ENCODE results near the gene MGAM2.

Gene MGAM2

DNA sequence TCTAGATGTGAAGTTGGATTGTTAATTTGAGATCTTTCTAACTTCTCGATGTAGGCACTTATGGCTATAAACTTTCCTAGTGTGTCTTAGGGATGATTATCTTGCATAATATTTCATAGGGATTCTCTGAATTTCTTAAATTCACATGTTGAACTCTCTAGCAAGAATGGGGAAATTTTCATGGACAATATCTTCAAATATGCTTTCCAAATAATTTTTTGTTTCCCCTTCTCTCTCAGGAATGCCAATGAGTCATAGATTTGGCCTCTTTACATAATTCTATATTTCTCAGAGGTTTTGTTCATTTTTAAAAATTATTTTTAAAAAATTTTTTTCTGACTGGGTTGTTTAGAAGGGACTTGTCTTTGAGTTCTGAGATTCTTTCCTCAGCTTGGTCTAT is 68.9 kb downstream of the MGAM2 start:
- no peak for DNase-seq

DNA sequence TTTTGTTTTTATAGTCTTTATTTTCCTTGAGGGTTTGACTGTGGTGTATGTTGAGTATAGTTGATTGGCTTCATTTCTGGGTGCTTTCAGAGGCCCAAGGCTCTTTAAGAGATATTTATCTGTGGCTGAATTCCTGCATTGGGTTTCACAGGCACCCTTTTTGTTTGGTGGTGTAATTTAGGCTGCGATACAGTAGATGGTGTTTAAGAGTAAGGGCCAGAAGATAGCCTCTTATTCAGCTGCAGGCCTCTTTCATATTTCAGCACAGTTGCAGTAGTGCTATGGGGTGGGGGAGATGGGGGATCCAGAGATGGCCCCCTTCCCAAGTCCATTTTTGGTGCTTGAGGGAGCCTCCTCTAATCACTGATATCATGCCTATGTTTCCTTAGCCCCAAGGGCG is 69.7 kb downstream of the MGAM2 start:
- DNase-seq, result no peak

DNA sequence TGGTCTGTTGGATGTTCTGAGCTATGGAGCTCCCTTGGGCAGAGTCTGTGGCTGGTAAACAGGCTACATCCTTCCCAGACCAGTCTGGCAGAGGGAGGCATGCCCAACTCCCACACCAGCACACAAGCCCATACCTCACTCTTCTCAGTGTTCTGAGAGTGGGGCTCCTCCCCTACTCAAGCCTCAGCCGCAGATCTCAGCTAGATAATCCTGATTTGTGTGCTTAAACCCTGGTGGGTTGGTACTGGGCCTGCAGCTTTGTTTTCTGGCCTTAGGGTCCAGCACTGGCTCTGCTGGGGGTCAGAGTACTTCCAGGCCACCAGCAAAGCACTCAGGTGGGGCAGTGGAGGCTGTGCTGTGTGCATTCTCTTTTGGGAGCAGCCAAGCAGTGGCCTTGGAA is 70.4 kb downstream of the MGAM2 start:
- no peak for DNase-seq

DNA sequence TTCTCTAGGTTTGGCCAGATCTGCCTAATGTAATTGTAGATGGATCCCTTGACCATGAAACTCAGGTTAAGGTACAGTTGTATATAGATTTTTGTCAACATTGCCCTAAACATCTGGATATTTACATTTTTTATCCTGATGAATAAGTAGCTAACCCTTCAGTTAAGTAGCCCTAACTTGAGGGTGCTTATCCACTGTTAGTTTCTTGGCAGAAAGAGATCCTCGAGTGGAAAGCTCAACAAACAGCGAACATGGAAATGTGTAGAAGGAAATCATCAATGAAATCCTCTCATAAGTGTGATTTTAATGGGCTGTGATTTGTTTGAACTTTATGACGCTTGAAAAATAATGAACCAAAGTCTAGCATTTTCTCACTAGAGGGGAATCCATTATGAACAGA is 73.6 kb downstream of the MGAM2 start:
- no peak for DNase-seq

DNA sequence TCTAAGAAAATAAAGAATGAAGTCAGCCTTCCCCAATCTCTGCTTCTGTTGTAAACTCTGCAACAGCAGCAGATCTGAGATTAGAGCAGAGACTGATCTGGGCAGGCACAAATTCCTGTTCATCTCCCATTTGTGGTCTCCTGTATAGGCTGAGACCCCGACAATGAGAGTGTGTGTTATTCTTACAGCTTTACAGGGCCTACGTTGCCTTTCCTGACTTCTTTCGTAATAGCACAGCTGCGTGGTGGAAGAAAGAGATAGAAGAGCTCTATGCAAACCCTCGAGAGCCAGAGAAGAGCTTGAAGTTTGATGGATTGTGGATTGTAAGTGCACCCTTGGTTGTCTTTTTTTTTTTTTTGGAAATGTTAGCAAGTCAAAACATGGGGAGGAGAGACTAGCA is 74.3 kb downstream of the MGAM2 start:
- DNase-seq, result no peak

DNA sequence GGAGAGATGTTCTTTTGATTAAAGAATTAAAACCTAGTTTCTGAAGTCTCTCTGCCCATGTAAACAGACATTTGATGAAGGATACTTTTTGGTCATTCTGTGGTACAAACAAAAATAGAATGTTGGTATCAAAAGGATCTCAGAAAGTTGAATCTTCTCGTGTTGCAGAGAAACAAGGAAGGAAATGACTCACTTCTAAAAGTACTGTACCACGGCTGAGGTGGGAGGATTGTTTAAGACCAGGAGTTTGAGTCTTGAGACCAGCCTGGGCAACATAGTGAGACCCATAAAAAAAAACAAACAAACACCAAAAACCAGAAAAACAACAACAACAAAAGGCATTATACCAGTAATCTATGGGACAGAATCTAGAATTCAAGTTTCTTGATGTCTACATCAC is 76.6 kb downstream of the MGAM2 start:
- no peak for DNase-seq

DNA sequence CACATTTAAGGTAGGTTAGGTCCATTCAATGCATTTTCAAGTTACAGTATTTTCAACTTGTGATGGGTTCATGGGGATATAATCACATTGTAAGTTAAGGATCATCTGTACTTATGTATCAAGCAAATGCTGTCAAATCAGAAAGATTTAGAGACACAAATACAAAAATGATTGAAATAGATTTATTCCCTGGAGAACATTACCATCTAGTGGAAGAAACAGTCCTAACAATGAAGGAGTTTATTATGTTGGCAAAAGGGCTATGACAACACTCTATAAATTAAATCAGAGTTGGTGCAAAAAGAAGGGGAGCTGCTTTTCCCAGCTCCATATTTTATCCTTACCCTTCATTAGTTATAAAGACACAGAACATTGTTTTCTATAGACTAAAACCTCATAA is 77.3 kb downstream of the MGAM2 start:
- DNase-seq, result no peak

DNA sequence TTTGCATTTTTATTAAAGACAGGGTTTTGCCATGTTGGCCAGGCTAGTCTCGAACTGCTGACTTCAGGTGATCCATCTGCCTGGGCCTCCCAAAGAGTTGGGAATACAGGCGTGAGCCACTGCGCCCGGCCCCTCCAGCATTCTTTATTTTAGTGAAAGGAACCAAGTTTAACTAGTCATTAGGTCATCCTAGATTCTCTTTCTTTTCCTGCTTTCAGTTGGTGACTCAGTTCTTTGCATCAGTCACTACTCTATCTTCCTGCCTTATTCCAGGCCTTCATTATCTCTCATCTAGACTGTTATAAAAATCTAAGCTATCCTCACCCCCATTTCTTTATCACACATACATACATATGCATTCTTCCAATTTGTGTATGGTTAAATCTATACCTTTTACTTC is 82.7 kb downstream of the MGAM2 start:
- DNase-seq, result no peak

DNA sequence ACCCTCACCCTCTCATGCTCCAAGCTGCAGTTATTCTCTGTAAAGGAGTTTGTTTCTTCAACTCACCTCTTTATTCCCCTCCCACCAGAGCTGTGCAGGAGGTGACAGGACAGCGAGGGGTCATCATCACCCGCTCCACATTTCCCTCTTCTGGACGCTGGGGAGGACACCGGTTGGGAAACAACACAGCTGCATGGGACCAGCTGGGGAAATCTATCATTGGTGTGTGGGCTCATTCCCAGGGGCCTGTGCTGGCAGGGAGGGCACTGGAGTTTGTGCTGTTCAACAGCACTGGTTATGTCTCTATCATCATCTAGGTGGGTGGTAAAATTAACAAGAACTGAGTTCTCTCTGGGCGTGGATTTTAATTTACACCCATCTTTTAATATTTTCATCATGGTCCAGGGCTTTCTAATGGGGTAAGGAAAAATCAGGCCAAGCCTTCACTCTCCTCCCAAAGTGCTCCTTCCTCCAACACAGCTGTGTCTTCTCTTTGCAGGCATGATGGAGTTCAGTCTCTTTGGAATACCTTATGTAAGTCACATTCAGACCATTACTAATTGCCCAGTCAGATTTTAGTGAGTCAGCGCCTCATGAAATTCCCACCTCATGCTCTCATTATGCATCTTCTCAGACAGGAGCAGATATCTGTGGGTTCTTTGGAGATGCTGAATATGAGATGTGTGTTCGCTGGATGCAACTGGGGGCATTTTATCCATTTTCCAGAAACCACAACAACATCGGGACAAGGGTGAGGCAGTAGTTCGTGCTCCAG is 84.7 kb downstream of the MGAM2 start:
- DNase-seq, result no peak

DNA sequence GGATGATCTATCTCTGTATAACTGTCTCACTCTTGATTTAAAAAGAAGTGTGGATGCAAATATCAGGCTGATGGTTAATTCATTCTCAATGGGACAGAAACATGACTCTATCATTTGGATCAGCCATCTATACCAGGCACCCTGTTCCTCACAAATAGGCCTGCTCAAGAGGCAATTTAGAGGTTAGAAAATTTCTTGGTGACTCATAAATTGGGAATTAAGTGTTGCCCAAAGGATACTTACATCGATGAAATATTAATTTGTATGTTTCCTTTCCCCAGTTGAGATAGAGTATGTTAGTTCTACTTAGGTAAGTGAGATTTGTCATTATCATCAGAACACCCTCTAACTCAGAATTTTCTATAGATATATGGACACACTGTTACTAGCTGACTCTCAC is 88.7 kb downstream of the MGAM2 start:
- DNase-seq, result no peak

DNA sequence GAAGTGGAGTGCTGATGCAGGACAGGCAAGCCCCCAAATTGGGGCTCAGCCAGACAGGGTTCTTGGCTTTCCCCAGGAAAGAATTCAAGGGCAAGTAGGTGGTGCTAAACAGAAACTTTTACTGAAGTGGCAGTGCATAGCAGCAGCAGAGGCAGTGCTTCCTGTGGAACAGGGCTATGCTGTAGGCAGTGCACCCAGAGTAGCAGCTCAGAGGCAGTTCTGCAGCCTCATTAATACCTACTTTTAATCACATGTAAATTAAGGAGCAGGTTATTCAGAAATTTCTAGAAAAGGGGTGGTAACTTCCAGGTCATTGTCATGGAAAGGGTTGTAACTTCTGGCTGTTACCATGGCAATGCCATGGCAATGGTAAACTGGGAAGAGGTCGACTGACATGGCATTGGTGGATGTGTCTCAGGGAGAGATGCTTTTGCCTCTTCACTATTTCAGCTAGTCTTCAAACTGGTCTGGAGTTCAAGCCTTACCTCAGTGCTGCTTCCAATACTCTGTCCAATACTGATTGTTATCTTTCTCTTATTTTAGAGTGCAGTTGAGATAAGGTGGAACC is 117.1 kb downstream of the MGAM2 start:
- DNase-seq, result no peak

DNA sequence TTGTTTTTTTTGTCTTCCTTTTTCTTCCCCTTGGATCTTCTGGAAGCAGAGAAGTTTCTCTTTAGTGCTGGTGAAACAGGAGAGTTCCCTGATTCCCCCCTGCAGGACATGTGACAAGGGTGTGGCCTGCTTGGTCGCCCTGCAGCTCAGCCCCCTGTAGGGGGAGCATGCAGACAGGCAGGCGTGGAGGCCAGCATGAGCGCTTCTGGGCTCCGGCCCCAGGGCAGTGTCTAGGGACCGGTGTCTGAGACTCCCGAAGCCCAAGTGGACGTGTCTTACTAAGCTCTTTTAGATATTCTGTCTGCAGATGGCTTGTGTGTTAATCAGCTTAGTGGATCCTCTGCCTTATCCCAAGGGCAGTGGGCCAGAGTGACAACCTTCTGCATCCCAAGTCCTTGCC is 120.2 kb downstream of the MGAM2 start:
- DNase-seq, result no peak

DNA sequence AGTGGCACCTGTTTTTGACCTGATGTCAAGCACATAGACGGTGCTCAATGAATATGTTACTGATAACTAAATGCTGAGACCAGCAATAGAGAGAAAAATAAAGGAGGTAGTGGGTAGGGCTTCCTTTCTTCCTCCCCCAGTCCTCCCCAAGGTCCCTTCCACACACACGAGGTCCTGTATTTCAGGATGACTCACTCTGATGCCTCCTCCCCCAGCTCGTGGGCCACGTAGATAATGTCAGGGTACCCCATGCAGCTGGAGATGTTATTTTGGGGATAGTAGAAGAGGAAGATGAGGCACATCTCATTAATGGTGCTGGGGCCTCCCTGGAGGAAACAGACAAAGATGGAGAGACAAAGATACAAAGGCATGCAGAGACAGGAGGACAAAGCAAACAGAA is 129.0 kb downstream of the MGAM2 start:
- no peak for DNase-seq

DNA sequence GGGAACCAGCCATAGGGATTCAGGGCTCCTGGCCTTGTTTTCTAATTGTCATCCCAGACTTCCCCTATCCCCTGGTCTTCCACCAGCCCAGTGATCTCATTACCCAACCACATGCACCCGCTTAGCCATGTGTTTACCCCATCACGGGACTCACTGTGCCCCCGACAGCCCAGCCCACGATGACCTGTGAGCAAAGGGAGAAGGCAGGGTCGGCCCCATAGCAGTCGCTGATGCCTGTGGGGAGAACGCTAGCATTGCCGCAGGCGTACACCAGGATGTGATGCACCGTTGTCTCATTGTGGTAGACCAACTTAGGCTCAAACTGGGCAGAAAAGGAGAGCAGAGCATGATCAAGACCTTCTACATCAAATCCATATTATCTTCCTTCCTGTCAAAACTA is 132.3 kb downstream of the MGAM2 start:
- no peak for DNase-seq

DNA sequence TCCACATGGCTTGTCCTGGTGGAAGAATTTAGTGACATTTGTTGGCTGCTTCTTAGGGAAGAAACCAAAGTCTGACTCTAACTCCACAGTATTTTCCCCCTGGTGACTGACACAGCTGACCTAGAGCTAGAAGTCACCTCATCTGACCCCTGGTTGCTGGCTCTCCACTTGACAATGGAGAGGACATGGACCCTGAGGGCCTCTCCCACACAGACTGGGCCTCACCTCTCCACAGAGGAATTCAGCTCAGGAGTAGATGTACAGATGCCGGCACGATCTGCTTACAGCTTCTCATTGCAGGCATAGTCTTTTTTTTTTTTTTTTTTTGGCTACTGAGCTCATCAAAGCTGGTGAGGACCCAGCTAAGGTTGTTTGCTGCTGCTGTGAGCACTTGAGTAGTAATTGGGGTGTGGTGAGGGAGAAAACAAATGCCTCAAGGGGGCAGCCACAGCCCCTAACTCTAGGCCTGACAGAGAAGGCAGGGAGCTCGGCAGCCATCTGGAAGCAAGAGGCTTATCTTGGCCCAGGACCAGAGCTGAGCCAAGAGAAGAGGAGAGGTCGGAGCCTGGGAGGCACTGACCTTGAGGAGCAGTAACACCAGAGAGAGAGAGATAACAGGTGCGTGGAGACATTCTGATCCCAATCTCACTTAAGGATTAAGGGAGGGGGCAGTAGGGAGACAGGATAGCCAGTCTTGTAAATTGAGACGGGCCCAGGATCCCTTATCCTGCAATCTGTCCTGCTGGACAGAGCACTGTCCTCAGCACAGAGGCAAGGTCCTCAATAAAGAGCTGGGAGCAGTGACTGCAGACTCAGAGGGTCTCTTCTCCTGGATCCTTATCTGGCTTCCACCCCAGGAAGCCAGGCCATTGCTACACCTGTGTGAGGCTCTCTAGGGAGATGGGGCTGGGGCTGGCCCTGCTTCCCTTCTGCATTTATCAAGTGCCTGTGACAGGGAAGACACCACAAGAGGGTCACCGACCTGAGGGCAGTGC is 136.9 kb downstream of the MGAM2 start:
- DNase-seq, result no peak

DNA sequence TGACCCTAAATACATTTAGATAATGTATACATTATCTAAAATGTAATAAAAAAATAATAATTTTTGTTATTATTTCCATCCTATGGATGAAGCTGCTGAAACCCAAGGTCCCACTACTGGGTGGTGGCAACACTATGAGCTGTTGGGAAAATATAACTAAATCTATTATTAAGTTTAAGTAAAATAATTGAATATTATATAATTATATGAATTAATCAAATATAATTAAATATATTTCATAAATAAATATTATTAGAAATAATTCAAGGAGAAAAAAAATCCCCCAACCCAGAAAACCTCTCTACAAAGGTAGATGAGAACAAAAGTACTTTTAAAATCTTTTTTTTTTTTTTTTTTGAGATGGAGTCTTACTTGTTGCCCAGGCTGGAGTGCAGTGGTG is 138.4 kb downstream of the MGAM2 start:
- DNase-seq, result no peak

DNA sequence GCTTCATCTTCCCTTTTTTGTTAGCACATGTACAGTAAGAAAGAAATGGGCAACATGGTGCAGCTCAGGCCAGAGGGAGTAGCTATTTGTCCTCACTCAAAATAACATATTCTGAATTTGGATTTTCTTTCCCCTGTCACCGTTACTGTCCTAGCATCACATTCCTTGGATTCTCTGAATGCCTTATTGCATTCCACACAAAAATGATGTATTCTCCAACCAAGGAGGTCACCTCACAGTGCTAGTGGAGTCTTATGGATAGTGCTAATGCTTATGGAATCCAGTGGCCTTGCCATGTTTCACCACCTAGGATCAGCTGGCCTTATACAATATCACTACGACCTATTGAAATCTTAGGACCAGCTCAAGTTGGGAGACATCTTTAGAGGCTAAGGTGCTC is 139.2 kb downstream of the MGAM2 start:
- DNase-seq, result no peak

DNA sequence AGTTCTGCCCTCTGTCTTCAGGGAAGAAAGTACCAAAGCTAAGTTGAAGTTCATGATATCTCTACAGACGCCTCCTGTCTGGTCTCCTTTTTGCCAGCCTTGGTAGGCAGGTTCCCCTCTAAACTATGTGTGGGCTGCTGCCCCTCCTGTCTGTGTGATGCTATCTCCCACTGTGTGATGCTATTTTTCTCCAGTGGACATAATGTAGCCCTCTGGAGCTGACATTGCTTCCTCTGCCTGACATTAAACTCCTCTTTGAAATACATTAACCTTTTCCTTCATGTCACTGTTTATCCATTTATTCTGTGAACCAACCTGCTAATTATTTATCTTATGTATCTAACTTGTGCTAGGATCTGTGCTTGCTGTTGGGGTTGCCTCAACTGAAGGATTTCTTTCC is 146.4 kb downstream of the MGAM2 start, which contains the start of gene PRSS58:
PRSS58 (minus strand) TSS at position 101 of the 400 bp plus-strand sequence. CDS start 351 bp downstream, outside the sequence.
- DNase-seq, result no peak

DNA sequence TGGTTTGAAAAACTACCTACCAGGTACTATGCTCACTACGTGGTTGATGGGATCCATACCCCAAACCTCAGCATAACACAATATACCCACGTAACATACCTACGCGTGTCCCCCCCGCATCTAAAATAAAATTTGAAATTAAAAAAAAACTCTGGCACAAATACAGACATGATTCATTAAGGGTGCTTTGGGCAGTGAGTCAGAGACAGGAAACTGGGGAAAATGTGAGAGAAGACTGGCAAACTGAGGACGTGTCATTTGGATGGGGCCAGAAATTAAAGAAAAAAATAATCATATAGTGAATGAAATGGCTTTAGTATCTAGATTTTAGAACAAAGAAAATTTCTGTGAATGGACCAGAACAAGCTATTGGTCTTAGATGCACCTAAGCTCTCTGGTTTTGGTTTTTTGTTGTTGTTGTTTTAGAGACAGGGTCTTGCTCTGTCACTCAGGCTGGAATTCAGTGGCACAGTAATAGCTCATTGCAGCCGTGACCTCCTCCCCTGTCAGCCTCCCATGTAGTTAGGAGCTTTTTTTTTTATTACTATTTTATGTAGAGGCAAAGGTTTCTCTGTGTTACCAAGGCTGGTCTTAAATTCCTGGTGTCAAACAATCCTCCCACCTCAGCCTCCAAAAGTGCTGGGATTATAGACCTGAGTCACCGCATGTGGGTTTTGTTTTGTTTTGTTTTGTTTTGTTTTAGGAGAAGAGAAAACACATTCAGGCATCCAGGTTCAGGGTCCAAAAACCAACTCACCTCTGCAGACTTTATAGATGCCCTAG is 152.3 kb downstream of the MGAM2 start:
- no peak for DNase-seq
